Ureter (tissue), 1 donor: ENCODE data around the gene RAB35. TPM values are rescaled to one million over a fixed set of nuclear protein-coding genes. Genes with fewer than 3 reads are reported as not detected.

Experiments
- DNase-seq: peaks from one replicate; pipeline ENCODE4 v3.0.0-alpha.2; 2020; ENCODE audit warnings: low spot score
- total RNA-seq: library from RNA; stranded (reverse); gene quantifications from one replicate; pipeline ENCODE4 v1.2.4, GENCODE V29; 2023
- donor health status: DM: yes; HTN: yes; CAD: no.

RAB35 gene
- total RNA-seq: 47.5 TPM

DNA sequence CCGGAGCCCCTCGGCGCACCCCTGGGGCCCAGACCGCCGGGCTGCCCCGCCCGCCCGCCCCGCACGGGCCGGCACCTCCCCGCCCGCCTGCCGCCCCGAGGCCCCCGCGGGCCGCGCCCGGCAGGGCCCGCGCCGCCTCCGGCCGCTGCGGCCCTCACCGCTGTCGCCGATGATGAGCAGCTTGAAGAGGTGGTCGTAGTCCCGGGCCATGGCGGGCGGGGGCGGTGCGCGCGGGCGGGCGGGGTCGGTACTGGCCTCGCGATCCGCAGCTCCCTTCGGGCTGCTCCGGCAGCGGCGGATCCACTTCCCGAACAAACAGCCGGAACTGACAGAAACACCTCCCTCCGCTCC lies at the start of gene RAB35:
Gene RAB35, minus strand, starts transcription at position 313 of the 351 bp plus-strand sequence. Its CDS starts 103 bp downstream, at position 210.
- DNase-seq: no peak

DNA sequence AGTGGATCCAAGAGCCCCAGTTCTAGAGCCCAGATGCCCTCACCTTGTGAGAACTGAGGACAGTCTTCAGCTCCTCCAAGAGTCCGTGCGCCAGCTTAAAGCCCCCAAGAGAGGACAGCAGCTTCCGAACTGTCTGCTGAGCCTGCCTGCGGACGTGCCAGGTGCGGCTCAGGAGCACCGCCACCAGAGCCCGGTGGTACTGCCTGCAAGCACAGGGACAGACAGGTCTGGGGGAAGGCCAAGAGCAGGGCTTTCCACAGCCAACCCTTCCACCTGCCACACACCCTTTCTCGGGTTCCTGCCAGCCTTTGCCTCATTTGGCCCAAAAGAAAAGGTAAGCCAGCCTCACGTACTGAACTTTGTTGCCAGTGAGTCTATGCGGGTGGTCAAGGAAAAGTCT lies 47.7 kb upstream of the RAB35 start:
- no peak for DNase-seq

DNA sequence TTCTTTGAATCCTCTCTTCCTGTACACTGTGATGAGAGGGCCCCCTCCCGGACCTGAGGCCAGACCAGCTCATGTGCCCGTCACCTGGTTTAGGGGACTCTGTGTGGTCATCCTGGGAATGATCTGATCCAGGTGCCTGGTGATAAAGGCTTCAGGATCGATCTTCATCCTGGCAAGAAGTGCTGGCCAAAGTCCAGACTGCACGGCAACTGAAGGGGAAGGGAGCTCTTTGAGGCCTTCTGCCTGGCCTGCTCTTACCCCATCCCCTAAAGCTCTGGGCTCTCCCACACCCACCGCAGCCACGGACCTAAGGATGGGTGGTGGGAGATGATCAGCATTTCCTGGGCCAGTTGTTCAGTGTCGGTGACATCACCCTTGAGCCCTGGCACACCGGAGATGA lies 46.2 kb upstream of the RAB35 start:
- no peak for DNase-seq

DNA sequence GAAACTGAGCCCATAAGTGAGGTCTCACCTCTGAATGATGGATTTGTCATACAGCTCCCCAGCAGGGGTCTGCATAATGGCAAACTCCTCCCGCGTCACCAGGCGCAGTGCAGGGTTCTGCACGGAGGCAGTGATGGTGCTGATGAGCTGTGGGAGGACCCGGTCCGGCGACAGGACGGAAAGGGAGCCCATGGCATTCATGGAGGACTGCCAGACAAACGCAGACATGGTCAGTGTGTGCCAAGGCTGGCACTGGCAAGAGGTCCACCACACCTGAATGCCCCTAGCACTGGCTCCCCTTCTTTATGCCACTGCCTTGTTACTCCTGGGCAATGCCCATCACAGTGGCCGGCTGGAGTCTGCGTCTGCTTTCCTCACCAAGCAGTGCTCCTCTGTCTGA lies 45.3 kb upstream of the RAB35 start:
- DNase-seq: no peak

DNA sequence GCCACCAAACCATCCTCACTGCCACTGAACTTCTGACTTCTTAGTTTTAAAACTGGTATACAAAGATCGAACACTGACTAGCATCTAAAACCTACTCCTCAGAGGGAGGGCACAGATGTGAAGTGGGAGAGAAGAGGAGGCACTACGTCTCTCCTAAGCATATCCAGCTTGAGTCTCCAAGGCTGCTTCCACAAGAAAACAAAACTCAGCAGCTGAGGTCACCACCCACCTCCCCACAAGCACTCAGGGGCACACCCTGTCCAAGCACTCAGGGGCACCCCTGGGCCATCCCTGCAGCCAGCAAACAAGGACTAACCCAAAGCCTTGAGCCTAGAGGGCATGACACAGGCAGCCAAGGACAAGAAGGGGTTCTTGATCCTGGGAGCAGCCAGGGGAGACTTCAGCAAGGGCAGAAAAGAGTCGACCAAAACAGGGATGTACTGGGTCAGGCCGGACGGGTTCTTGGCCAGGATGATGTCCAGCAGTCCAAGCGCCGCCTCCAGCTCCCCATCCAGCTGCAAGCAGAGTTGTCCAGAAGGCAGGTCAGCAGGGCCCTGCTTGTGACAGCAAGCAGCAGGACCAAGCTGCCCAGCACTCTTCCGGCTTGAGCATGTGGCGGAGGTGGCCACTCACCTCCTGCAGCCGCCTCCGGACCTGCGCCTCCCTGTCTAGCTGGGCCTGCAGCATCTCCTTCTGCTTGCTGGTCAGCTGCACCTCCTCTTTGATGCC lies 43.1 kb upstream of the RAB35 start:
- DNase-seq: no peak

DNA sequence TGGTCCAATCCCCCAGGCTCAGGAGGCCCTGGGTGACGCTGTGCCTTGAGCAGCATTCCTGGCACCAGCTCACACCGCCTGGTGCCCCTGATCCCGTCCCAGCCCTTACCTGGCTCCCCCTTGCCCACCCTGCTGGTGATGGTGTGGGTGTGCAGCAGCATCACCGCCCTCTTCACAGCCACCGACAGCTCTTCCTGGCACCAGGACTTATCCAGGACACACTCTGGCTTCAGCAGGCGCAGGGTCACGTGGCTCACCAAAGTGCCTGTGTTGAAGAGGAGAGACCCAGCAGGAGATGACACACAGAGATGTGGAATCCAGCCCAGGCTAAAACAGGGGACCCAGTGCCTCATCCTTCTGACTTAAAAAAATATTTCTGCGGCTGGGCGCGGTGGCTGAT lies 41.8 kb upstream of the RAB35 start:
- no peak for DNase-seq

DNA sequence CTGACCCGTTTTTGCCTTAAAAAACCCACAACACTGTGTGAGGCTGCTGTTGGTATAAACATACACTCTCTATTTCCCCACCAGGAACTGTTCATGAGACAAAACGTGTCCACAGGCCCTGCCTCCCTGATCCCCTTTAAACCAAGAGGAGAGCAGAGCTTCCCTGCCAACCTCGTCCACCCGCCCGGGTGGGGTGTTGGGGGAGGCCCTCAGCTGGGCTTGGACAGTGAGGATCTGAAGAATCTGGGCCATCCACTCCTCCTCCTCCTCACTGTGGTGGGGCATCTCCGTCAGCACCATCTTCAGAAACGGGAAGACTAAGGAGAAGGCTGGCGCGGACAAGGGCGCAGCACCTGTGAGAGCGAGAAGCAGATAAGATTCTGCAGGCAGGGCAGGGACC lies 41.1 kb upstream of the RAB35 start:
- no peak for DNase-seq

DNA sequence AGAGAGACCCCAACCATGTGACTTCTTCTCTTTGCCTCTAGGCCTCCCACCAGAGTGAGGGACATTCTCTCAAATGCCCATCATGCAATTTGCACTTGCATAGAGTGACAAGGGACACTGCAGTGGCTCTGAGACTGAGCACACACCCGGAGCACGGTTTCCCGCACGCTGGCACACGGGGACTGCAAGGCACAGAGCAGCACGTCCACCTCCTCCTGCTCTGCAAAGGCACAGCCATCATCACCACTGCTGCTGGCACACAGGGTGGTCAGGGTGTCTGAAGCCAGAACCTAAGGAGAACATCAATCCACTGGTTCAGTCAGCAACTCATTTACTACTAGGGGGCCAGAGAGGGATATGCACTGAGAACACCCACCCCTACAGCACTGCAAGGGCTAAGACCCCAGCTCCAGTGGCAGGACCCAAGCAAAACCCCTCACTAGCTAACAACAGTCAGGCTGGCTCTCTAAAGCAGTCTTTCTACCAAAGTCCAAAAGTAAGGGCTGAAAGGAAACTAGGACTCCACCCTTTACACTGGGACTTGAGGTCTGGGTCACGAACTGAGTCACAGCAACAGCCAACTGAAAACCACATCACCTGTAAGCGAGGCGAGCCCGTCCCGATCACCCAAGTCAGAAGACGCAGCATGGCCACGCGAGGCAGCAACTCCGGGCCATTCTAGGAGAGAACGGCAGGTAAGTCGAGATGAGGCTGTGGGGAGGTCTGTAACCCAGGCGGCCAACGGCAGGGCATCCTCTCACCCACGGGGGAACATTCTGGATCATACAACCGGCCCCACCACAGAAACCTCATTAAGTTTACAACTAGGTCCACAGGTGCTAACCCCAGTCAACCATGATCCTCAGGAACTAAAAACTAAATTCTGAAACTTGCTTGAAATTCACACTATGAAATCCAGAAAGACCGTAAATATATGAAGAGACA lies 40.0 kb upstream of the RAB35 start:
- DNase-seq: no peak

DNA sequence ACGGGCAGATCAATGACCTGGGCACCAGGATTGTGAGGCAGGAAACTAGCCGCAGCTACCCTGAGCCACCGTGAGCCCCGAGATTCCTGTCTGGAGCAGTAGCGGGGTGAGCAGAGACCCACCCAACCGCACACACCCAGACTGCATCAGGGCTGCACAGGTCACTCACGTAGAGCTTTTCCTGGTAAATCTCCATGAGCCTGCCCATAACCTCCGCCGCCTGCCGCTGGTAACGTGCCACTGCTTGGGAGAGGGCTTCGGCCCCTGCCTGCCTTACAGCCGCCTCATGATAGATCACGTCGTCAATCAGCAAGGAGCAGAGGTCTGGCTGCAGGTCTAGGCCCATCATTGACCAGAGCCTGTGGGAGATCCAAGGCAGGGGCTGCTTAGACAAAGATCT lies 38.5 kb upstream of the RAB35 start:
- DNase-seq: no peak

DNA sequence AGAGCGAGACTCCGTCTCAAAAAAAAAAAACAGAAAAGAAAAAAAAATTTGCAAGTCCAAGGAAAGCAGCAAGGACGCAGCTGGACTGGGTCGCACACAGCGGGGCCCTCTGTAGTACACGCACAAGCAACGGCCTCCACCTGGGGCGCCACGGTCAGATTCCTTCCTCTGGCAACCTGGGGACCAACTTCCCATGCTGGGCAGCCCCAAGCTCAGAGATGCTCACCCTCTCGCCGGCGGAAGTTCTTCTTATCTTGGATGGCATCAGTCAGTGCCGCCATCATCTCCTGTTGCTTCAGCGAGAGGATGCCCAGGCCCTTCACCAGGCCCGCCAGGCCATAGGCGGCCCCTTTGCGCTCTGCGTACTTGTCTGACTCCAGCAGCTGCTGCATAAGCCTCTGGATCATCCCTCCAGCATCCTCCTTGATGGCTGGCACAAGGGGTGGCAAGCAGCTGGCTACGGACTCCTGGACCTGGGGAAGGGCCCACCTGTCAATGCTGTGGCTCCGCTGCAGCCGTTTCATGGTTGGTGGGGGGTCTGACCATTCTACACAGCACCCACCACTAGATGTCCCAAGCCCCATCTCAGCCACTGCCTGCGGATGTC lies 34.5 kb upstream of the RAB35 start:
- DNase-seq: no peak

DNA sequence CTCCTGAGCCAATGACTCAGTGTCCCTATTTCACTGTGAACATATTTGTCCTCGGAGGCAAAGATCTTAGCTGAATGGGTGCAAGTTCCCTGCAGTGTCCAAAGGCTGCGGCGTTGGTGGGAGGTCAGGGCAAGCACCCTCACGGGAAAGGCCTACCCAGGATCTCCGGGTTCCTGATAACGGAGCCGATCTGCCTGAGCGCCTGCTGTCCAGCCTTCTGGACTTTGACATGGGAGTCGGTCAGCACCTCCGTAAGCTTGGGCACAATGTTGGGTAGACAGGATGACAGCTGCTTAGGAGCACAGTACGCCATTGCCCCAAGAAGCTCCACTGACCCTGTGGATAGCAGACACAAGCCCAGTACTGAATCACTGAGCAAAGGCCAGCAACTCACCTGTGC lies 31.5 kb upstream of the RAB35 start:
- DNase-seq: no peak

DNA sequence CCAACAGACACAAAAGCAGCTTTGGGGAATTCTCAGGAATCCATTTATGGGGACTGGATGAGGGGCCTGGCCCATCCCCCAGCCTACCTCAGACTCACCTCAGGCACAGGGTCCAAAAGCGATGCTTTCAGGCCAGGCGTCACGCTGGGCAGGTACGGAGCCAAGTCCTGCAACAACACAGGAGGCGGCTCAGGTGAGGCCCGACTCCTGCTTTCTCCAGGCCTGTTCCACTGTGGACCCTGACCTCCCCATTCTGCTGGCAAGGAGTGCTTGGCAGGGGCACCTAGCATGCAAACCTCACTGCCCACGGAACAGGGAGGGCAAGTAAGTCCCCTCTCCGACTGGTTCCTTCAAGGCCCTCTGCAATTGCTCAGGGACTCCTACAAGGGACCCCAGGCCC lies 28.6 kb upstream of the RAB35 start:
- no peak for DNase-seq

DNA sequence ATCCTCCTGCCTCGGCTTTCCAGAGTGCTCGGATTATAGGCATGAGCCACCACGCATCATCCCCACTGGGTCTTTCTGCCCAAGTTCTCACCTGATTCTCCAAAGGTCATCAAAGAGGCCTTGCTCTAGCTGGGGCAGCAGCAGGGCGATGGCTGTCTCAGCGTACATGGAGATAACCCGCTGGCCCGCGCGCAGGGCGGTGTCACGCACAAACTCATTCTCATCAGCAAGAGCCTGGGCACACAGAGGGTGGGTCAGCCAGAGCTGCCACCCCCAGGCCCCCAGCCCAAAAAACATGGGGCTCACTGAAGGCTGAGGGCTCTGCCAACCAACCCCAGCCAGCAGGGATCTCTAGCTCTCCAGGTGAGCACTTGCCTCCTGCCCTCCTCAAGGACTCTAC lies 27.7 kb upstream of the RAB35 start:
- DNase-seq: no peak

DNA sequence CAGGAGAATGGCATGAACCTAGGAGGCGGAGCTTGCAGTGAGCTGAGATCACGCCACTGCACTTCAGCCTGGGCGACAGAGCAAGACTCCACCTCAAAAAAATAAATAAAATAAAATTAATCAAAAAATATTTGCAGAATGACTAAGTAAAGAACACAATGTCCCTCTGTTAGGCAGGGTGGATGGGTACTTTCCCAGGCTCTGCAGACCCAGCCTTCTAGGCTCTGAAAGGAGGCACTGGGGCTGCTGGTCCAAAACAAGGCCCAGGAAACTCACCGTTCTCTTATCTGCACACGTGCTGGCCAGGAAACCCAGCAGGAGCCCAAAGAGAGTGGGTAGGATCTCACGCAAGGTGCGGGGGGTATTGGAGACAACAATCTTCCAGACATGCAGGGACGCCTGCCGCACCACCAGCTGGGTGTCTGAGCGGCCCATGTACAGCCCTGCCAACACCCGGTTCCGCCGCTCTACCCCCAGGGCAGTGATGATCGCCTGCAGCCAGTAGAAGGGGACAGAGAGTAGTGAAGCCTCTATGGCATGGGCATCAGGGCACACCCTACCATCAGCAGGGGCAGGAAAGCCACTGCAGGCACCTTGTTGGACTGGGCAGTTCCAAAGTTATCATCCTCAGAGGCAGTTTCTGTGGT lies 25.8 kb upstream of the RAB35 start:
- DNase-seq: no peak

DNA sequence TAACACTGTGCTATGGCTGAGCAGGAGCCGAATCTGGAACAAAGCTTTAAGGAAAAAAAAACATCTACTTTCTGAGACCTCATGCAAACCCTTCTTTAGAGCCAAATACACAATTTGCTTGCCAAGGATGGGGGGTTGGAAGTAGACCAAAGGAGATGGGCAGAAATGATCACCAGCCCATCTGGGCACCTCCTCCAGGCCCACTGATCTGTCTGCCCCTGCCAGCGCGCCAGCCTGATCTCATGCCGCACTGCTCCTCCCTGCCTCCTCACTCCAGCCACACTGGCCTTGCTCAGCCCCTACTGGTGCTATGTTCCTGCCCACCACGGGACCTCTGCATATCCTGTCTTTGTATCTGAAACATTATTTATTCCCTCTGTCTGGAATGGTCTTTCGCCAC lies 24.8 kb upstream of the RAB35 start:
- no peak for DNase-seq

DNA sequence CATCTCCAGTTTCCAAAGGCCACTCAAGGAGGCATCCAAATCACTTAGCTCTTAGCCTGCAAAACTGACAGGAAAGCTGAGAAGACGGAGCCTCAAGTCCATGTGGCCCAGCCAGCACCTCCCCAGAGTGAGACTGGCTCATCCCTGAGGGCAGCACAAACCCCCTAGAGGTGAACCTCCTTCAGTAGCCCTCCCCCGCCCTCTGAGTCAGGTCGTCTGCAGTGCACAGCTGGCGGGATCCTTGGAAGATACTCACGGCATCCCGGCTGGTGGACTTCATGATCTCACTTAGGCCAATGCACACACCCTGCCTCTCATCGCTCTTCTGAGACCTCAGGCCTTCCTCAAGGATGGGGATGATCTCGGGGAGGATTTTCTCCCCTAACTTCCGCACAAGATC lies 24.1 kb upstream of the RAB35 start:
- no peak for DNase-seq

DNA sequence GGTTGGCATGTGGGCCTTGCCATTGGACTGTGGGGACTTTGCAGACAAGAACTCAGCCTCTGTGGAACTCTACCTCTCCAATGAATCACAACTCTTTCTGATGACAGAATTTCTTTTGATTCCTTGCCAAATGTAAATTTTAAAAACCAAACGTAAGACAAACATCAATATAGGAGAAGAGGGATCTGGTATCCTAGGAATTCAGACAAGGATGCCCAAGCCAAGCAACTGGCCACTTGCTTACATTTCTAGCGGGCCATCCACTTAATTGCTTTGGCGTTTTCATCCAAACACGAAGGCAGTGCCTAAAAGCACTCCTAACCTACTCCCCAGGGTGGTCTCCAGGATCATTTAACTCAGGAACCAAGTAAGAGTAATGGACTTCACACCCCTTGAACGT lies 23.4 kb upstream of the RAB35 start:
- DNase-seq: no peak

DNA sequence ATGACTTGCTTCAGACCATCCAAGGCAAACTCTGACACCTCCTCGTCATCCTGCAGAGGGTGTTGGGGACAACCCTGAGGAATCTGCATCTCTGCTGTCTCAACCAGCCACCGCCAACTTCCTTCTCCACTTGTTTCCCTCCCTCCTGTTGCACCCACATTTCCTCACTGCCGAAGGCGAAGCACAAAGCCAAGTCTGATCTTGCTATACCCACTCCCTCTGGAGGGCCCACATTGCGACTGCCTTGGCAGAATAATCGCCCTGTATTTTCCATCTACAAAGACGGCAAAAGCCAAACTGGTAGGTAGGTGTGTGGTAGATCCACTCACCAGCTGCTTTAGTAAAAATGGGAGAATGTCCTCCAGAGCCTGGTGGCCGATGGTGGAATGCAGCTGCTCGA lies 21.8 kb upstream of the RAB35 start:
- DNase-seq: no peak

DNA sequence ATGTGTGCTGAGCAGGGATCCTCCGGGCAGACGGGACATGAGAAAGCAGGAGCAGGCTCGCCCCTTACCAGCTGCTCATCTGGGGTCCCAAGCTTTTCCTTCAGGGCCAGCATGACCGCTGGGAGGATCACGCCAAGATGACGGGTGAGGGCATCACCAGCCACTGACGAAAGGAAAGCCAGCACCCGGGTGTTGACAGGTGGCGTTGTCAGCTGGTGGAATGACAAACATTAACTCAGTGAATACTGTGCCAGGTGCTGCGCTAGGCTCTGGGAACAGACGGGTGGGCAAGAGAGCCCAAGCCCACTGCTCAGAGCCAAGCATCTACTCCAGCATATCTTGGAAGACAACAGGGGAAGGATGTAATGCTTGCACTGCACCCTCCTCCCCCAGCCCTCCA lies 21.3 kb upstream of the RAB35 start:
- DNase-seq: no peak

DNA sequence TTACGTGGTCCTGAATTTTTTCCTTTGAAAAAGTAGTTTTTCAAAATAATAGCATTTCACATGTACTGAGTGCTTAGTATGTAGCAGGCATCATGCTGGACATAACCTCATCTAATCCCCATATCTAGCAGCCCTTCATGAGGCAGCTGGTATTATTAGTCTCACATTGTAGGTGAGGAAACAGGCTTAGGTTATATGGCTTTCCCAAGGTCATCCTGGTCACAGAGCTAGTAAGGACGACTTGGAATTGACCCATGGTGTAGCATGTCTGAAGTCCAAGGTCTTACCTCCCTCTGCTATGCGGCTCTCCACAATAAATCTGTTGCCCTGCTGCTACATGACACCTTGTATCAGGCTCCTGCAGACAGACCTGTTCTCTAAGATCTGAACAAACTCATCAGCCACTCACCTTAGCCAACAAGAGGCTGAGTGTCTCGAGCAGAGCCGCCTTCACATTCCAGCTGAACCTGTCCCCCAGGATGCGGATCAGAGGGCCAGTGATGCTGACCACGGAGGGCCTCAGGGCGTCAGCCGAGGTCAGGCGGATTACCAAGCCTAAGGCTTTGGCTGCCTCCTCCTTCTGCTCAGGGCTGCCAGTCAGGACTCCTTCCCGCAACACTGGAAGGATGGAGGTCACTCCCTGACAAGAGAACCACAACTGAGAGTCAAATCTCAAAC lies 19.7 kb upstream of the RAB35 start:
- DNase-seq: no peak

DNA sequence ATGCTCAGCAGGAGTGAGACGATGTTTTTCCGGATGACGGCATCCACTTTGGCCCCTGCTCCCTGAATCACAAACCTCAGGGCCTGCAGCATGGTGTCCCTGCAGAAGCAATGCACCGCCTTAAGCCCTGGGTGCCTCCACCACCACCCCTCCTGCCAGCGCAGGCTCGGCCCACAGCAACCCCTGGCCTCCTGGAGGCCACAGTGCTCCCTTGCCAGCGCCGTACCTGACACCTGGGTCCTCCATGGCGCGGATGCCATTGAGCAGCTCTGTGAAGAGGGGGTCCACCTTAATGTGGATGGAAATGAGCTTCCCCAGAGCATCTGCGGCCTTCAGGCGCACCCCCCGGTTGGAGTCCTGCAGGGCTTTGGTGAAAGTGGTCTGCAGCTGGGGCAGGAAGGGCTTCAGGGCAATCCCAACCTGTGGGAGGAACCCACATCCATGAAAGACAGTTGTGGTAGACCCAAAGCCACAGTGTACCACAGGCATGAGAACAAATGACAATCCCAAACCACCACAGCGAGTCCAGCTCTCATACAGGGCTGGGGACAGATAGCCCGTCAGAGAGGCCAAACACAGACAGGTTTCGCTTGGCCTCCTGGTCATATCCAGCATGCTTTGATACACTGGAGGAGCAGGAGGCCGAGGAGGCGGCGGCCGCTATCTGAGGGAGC lies 17.9 kb upstream of the RAB35 start:
- no peak for DNase-seq
